HEK293 (cell line): Measurements from ENCODE around the gene GALNT6.
A peak's percentile ranks its signal among the peaks of the same experiment; 100 is the strongest.

ENCODE experiments used
- GLIS1 ChIP-seq: fragments of 450-650 bp; formaldehyde crosslinking; IDR thresholded peaks from 2 replicates; pipeline ENCODE4 v1.5.1; 2016; ENCODE audit warnings: missing biosample characterization, missing genetic modification characterization
- HIC1 ChIP-seq: fragments of 450-650 bp; formaldehyde crosslinking; IDR thresholded peaks from 2 replicates; pipeline ENCODE4 v1.5.1; 2016; ENCODE audit warnings: missing biosample characterization, missing genetic modification characterization
- IKZF3 ChIP-seq: fragments of 450-650 bp; IDR thresholded peaks from 2 replicates; pipeline ENCODE4 v1.5.0; 2018; ENCODE audit warnings: missing biosample characterization, mild to moderate bottlenecking, missing genetic modification characterization, moderate library complexity
- KLF10 ChIP-seq: fragments of 450-650 bp; IDR thresholded peaks from 2 replicates; pipeline ENCODE4 v1.5.1; 2018; ENCODE audit warnings: missing biosample characterization, mild to moderate bottlenecking, missing genetic modification characterization
- KLF9 ChIP-seq: fragments of 450-650 bp; formaldehyde crosslinking; IDR thresholded peaks from 2 replicates; pipeline ENCODE4 v1.5.1; 2016; ENCODE audit warnings: missing biosample characterization, missing genetic modification characterization, low read depth
- SALL2 ChIP-seq: fragments of 450-650 bp; formaldehyde crosslinking; IDR thresholded peaks from 2 replicates; pipeline ENCODE4 v1.5.0; 2017; ENCODE audit warnings: missing biosample characterization, mild to moderate bottlenecking, missing genetic modification characterization, borderline replicate concordance
- SP7 ChIP-seq: fragments of 450-650 bp; formaldehyde crosslinking; IDR thresholded peaks from 2 replicates; pipeline ENCODE4 v1.5.1; 2016; ENCODE audit warnings: missing biosample characterization, missing genetic modification characterization
- TSHZ1 ChIP-seq: fragments of 450-650 bp; formaldehyde crosslinking; IDR thresholded peaks from 2 replicates; pipeline ENCODE4 v1.5.1; 2016; ENCODE audit warnings: missing biosample characterization, missing genetic modification characterization, borderline replicate concordance
- ZEB2 ChIP-seq: fragments of 450-650 bp; formaldehyde crosslinking; IDR thresholded peaks from 2 replicates; pipeline ENCODE4 v1.5.1; 2016; ENCODE audit warnings: missing biosample characterization, missing genetic modification characterization
- ZNF16 ChIP-seq: fragments of 450-650 bp; formaldehyde crosslinking; IDR thresholded peaks from 2 replicates; pipeline ENCODE4 v1.5.1; 2016; ENCODE audit warnings: low read depth, missing biosample characterization, missing genetic modification characterization
- ZNF473 ChIP-seq: fragments of 450-650 bp; formaldehyde crosslinking; IDR thresholded peaks from 2 replicates; pipeline ENCODE4 v1.5.1; 2017; ENCODE audit warnings: missing biosample characterization, missing genetic modification characterization
- ZNF555 ChIP-seq: fragments of 450-650 bp; formaldehyde crosslinking; conservative IDR thresholded peaks from 2 replicates; pipeline ENCODE4 v1.5.1; 2017; ENCODE audit warnings: missing biosample characterization, mild to moderate bottlenecking, missing genetic modification characterization, inconsistent platforms
- ZNF561 ChIP-seq: fragments of 450-650 bp; IDR thresholded peaks from 2 replicates; pipeline ENCODE4 v1.5.1; 2018; ENCODE audit warnings: missing biosample characterization, missing genetic modification characterization, borderline replicate concordance
- ZNF626 ChIP-seq: fragments of 450-650 bp; sonication (Bioruptor Pico); formaldehyde crosslinking; IDR thresholded peaks from 2 replicates; pipeline ENCODE4 v1.5.1; 2018; ENCODE audit warnings: missing biosample characterization, missing genetic modification characterization, inconsistent platforms
- ZNF654 ChIP-seq: fragments of 450-650 bp; formaldehyde crosslinking; IDR thresholded peaks from 2 replicates; pipeline ENCODE4 v1.5.1; 2016; ENCODE audit warnings: low read depth, missing biosample characterization, missing genetic modification characterization
- ZNF660 ChIP-seq: fragments of 450-650 bp; IDR thresholded peaks from 2 replicates; pipeline ENCODE4 v1.5.1; 2018; ENCODE audit warnings: missing biosample characterization, mild to moderate bottlenecking, missing genetic modification characterization
- ZNF76 ChIP-seq: fragments of 450-650 bp; formaldehyde crosslinking; IDR thresholded peaks from 2 replicates; pipeline ENCODE4; 2016; ENCODE audit warnings: low read depth, missing biosample characterization, missing genetic modification characterization, borderline replicate concordance
- ZNF843 ChIP-seq: fragments of 450-650 bp; formaldehyde crosslinking; IDR thresholded peaks from 2 replicates; pipeline ENCODE4 v1.5.1; 2016; ENCODE audit warnings: missing biosample characterization, missing genetic modification characterization
- TF ChIP-seq, protein P1 (sequence below): fragments of 450-650 bp; formaldehyde crosslinking; IDR thresholded peaks from 2 replicates; pipeline ENCODE4 v1.5.1; 2016; ENCODE audit warnings: missing biosample characterization, missing genetic modification characterization
- TF ChIP-seq, protein P2 (sequence below): fragments of 450-650 bp; formaldehyde crosslinking; IDR thresholded peaks from 2 replicates; pipeline ENCODE4 v1.5.1; 2017; ENCODE audit warnings: missing biosample characterization, missing genetic modification characterization
- TF ChIP-seq, protein P3 (sequence below): fragments of 450-650 bp; formaldehyde crosslinking; IDR thresholded peaks from 2 replicates; pipeline ENCODE4 v1.5.1; 2016; ENCODE audit warnings: missing biosample characterization, missing genetic modification characterization, borderline replicate concordance

GALNT6 gene

DNA sequence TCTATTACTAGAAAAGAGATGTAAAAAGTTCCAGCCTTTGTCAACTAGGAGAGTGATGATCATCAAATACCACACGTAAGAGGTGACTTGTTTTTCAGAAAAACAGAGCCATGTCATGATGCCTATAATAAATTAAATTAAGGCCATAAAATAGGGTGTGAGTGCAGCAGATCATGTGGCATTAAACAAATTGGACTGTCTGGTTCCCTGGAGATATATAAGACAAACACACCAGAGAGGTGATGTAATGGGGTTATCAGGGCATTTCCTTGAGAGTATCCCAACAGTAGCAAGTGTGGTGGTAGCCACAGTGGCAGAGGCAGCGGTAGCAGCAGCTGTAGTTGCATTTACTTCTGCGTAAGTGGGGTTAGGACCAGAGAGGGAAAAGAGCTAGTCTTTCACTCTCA, 14.6 kb upstream of the GALNT6 start (continued):
- TF ChIP-seq ZEB2 (peak; percentile 60; the same call in 1 of the 2 replicates), SALL2 (tag by site-specific recombination) (no peak), KLF9 (tag by site-specific recombination) (no peak), GLIS1 (tag by site-specific recombination) (no peak), ZNF473 (tag by site-specific recombination) (no peak), HIC1 (tag by site-specific recombination) (no peak), IKZF3 (tag by site-specific recombination) (peak; percentile 47; the same call in 1 of the 2 replicates), KLF10 (tag by site-specific recombination) (peak; percentile 80), ZNF76 (tag by site-specific recombination) (peak; percentile 41; the same call in 1 of the 2 replicates), ZNF626 (tag by site-specific recombination) (no peak), SP7 (tag by site-specific recombination) (0 out of 2 replicates have a peak, but pooled peaks have one; percentile 33), ZNF843 (tag by site-specific recombination) (peak; percentile 87), ZNF561 (tag by site-specific recombination) (peak; percentile 59; the same call in 1 of the 2 replicates), ZNF654 (peak; percentile 22; the same call in 1 of the 2 replicates), ZNF16 (tag by site-specific recombination) (no peak), ZNF555 (tag by site-specific recombination) (no peak), TSHZ1 (tag by site-specific recombination) (peak; percentile 56; the same call in 1 of the 2 replicates), ZNF660 (no peak)
- TF ChIP-seq, protein P1, sequence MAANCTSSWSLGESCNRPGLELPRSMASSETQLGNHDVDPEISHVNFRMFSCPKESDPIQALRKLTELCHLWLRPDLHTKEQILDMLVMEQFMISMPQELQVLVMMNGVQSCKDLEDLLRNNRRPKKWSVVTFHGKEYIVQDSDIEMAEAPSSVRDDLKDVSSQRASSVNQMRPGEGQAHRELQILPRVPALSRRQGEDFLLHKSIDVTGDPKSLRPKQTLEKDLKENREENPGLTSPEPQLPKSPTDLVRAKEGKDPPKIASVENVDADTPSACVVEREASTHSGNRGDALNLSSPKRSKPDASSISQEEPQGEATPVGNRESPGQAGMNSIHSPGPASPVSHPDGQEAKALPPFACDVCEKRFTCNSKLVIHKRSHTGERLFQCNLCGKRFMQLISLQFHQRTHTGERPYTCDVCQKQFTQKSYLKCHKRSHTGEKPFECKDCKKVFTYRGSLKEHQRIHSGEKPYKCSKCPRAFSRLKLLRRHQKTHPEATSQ (tag by site-specific recombination), result no peak
- TF ChIP-seq, protein P2, sequence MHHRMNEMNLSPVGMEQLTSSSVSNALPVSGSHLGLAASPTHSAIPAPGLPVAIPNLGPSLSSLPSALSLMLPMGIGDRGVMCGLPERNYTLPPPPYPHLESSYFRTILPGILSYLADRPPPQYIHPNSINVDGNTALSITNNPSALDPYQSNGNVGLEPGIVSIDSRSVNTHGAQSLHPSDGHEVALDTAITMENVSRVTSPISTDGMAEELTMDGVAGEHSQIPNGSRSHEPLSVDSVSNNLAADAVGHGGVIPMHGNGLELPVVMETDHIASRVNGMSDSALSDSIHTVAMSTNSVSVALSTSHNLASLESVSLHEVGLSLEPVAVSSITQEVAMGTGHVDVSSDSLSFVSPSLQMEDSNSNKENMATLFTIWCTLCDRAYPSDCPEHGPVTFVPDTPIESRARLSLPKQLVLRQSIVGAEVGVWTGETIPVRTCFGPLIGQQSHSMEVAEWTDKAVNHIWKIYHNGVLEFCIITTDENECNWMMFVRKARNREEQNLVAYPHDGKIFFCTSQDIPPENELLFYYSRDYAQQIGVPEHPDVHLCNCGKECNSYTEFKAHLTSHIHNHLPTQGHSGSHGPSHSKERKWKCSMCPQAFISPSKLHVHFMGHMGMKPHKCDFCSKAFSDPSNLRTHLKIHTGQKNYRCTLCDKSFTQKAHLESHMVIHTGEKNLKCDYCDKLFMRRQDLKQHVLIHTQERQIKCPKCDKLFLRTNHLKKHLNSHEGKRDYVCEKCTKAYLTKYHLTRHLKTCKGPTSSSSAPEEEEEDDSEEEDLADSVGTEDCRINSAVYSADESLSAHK (tag by site-specific recombination), result 0 out of 2 replicates have a peak, but pooled peaks have one; percentile 44
- TF ChIP-seq, protein P3, sequence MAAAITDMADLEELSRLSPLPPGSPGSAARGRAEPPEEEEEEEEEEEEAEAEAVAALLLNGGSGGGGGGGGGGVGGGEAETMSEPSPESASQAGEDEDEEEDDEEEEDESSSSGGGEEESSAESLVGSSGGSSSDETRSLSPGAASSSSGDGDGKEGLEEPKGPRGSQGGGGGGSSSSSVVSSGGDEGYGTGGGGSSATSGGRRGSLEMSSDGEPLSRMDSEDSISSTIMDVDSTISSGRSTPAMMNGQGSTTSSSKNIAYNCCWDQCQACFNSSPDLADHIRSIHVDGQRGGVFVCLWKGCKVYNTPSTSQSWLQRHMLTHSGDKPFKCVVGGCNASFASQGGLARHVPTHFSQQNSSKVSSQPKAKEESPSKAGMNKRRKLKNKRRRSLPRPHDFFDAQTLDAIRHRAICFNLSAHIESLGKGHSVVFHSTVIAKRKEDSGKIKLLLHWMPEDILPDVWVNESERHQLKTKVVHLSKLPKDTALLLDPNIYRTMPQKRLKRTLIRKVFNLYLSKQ (tag by site-specific recombination), result no peak
